22Rv1 (cell line): Measurements from ENCODE around the gene FAM117A.

ENCODE experiments used
- CTCF ChIP-seq: fragments of 450-650 bp; IDR thresholded peaks from 2 replicates; pipeline ENCODE4 v1.5.1; 2017; ENCODE audit warnings: mild to moderate bottlenecking
- ZFX ChIP-seq: fragments of 450-650 bp; IDR thresholded peaks from 2 replicates; pipeline ENCODE4 v1.6.1; 2017; ENCODE audit warnings: antibody characterized with exemption, borderline replicate concordance

GRCh38 chr17:49681106-49681979, 82.6 kb downstream of the FAM117A start:
- TF ChIP-seq CTCF (no peak), ZFX (no peak)
